ENCODE data around the gene FBXL17.
A peak's percentile ranks its signal among the peaks of the same experiment; 100 is the strongest.

The FBXL17 gene

GRCh38 chr5:108233617-108234155 is 148.2 kb downstream of the FBXL17 start:
- ChIA-PET CTCF (no interaction called here), POLR2A (no interaction called here)
- H3K4me3 ChIP-seq (ENCODE audit: low read depth, low read length) = no peak overlapping the region
- H3K36me3 ChIP-seq (ENCODE audit: control insufficient read depth in 2 of 2, insufficient read depth in 1 of 2, low read length in 2 of 2) = no peaks in the 10 kb centered on the region
- H3K27ac ChIP-seq (ENCODE audit: extremely low read depth, low read depth, low read length) = no peak overlapping the region
- peaks cover 15% of the 10 kb centered on the region for H3K4me1 ChIP-seq (ENCODE audit: control insufficient read depth, insufficient read depth, low read length)
- H3K9me3 ChIP-seq (ENCODE audit: control insufficient read depth, insufficient read depth, low read depth, low read length) = no peaks in the 10 kb centered on the region
- TF ChIP-seq PRDM1 (tag by site-specific recombination; IDR thresholded peaks at IDR 0.05) (no peak), TRIM28 (IDR thresholded peaks at IDR 0.05; ENCODE audit: borderline replicate concordance, low read length) (peak; percentile 50; the same call in 1 of the 2 replicates), ZNF24 (tag by site-specific recombination; IDR thresholded peaks at IDR 0.05) (no peak)

DNA sequence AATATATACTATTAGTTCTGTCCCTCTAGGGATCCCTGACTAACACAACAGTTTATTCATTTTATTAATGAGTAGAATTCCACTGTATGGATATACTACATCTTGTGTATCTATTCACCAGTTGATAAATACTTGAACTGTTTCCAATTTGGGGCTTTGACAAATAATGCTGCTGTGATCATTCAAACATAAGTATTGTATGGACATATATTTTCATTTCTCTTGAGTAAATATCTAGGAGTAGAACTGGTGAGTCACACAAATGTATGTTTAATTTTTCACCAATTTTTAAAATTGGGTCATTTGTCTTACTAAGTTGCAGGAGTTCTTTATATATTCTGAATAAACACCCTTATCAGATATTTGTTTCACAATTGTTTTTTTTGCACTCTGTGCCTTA is 149.1 kb downstream of the FBXL17 start:
- Histone ChIP-seq H3K4me3 (ENCODE audit: low read depth, low read length) (no peak overlapping the region), H3K36me3 (ENCODE audit: control insufficient read depth in 2 of 2, insufficient read depth in 1 of 2, low read length in 2 of 2) (no peaks in the 10 kb centered on the region)
- CTCF ChIA-PET = interaction anchor here (0.6 kb wide), 2 partner anchors 10 to 188 kb away, joined by 3 to 4 read pairs; no protein-coding TSS in a partner anchor

More for the DNA sequence above, 149.1 kb downstream of the FBXL17 start:
- TF ChIP-seq, protein P1, sequence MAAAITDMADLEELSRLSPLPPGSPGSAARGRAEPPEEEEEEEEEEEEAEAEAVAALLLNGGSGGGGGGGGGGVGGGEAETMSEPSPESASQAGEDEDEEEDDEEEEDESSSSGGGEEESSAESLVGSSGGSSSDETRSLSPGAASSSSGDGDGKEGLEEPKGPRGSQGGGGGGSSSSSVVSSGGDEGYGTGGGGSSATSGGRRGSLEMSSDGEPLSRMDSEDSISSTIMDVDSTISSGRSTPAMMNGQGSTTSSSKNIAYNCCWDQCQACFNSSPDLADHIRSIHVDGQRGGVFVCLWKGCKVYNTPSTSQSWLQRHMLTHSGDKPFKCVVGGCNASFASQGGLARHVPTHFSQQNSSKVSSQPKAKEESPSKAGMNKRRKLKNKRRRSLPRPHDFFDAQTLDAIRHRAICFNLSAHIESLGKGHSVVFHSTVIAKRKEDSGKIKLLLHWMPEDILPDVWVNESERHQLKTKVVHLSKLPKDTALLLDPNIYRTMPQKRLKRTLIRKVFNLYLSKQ (tag by site-specific recombination; IDR thresholded peaks at IDR 0.05; ENCODE audit: borderline replicate concordance) = no peak
- TF ChIP-seq ZNF19 (tag by site-specific recombination; IDR thresholded peaks at IDR 0.05; ENCODE audit: low read depth) (no peak), ZNF629 (tag by site-specific recombination; IDR thresholded peaks at IDR 0.05) (no peak), ZXDB (tag by site-specific recombination; IDR thresholded peaks at IDR 0.05) (0 out of 2 replicates have a peak, but pooled peaks have one; percentile 24), ZNF843 (tag by site-specific recombination; IDR thresholded peaks at IDR 0.05) (0 out of 2 replicates have a peak, but pooled peaks have one; percentile 23), ZNF266 (tag by site-specific recombination; IDR thresholded peaks at IDR 0.05; ENCODE audit: low read depth) (no peak), ZNF707 (tag by site-specific recombination; IDR thresholded peaks at IDR 0.05) (no peak), ZNF148 (tag by site-specific recombination; IDR thresholded peaks at IDR 0.05; ENCODE audit: borderline replicate concordance) (no peak), PRDM6 (tag by site-specific recombination; IDR thresholded peaks at IDR 0.05) (no peak), ZNF610 (tag by site-specific recombination; IDR thresholded peaks at IDR 0.05; ENCODE audit: borderline replicate concordance) (no peak)
- TF ChIP-seq, protein P2, sequence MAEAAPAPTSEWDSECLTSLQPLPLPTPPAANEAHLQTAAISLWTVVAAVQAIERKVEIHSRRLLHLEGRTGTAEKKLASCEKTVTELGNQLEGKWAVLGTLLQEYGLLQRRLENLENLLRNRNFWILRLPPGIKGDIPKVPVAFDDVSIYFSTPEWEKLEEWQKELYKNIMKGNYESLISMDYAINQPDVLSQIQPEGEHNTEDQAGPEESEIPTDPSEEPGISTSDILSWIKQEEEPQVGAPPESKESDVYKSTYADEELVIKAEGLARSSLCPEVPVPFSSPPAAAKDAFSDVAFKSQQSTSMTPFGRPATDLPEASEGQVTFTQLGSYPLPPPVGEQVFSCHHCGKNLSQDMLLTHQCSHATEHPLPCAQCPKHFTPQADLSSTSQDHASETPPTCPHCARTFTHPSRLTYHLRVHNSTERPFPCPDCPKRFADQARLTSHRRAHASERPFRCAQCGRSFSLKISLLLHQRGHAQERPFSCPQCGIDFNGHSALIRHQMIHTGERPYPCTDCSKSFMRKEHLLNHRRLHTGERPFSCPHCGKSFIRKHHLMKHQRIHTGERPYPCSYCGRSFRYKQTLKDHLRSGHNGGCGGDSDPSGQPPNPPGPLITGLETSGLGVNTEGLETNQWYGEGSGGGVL (tag by site-specific recombination; IDR thresholded peaks at IDR 0.05) = no peak
- TF ChIP-seq, protein P3, sequence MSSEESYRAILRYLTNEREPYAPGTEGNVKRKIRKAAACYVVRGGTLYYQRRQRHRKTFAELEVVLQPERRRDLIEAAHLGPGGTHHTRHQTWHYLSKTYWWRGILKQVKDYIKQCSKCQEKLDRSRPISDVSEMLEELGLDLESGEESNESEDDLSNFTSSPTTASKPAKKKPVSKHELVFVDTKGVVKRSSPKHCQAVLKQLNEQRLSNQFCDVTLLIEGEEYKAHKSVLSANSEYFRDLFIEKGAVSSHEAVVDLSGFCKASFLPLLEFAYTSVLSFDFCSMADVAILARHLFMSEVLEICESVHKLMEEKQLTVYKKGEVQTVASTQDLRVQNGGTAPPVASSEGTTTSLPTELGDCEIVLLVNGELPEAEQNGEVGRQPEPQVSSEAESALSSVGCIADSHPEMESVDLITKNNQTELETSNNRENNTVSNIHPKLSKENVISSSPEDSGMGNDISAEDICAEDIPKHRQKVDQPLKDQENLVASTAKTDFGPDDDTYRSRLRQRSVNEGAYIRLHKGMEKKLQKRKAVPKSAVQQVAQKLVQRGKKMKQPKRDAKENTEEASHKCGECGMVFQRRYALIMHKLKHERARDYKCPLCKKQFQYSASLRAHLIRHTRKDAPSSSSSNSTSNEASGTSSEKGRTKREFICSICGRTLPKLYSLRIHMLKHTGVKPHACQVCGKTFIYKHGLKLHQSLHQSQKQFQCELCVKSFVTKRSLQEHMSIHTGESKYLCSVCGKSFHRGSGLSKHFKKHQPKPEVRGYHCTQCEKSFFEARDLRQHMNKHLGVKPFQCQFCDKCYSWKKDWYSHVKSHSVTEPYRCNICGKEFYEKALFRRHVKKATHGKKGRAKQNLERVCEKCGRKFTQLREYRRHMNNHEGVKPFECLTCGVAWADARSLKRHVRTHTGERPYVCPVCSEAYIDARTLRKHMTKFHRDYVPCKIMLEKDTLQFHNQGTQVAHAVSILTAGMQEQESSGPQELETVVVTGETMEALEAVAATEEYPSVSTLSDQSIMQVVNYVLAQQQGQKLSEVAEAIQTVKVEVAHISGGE (tag by site-specific recombination; conservative IDR thresholded peaks at IDR 0.05; ENCODE audit: low read depth) = no peak
- Histone ChIP-seq H3K4me1 (ENCODE audit: control insufficient read depth, insufficient read depth, low read length) (peaks cover 15% of the 10 kb centered on the region), H3K27ac (ENCODE audit: extremely low read depth, low read depth, low read length) (no peak overlapping the region), H3K9me3 (ENCODE audit: control insufficient read depth, insufficient read depth, low read depth, low read length) (no peaks in the 10 kb centered on the region)
- POLR2A ChIA-PET = no interaction called here
